HCT116 (cell line): ENCODE results near the gene THOC6. TPM values are rescaled to one million over a fixed set of nuclear protein-coding genes. Genes with fewer than 3 reads are reported as not detected.
A peak's percentile ranks its signal among the peaks of the same experiment; 100 is the strongest.

Source experiments
- ATAC-seq: fragments of 200-7000 bp; cut with Tn5 transposase; 2 replicates; pipeline ENCODE4 v1.9.1; 2020; ENCODE audit warnings: mild to moderate bottlenecking, moderate library complexity
- BruUV-seq: library from RNA; stranded (reverse); fragments of 400-500 nt; replicated peaks from 2 replicates; lab custom pipeline; 2021; lab: Mats Ljungman, UMichigan
- CTCF ChIA-PET: fragments of 300-600 bp; sonication (Branson Sonifier 250); formaldehyde crosslinking; loops from one replicate; lab custom pipeline; 2021; ENCODE audit warnings: antibody characterized with exemption; lab: Charles Lee
- POLR2A ChIA-PET: fragments of 300-600, 350-600 bp; sonication (Branson Sonifier 250); formaldehyde crosslinking; loops from one replicate; lab custom pipeline; 2021; ENCODE audit warnings: antibody characterized with exemption; lab: Charles Lee
- RAD21 ChIA-PET, 2 experiments: fragments of 300-600 bp; sonication (Branson Sonifier 250); formaldehyde crosslinking; loops; one replicate each; lab custom pipeline; 2023; ENCODE audit warnings: low total read pairs in 2 of 2; ENCODE audit not compliant: uncharacterized antibody in 2 of 2, unreplicated experiment in 2 of 2, low non-redundant PET in 1 of 2; lab: Charles Lee
- DNase-seq: peaks from one replicate; pipeline ENCODE4 v3.0.0-alpha.2; 2010; ENCODE audit warnings: low read depth, low spot score
- H2AFZ ChIP-seq: fragments of 200-600 bp; shearing (Covaris generic), sonication (generic); 2 replicates; pipeline ENCODE4 v1.6.1; 2017; ENCODE audit warnings: low read depth, mixed run types, mixed read lengths, antibody characterized with exemption, low read length; ENCODE audit not compliant: poor library complexity, severe bottlenecking
- H3K27ac ChIP-seq: 2 replicates; pipeline ENCODE4 v1.5.1; 2012; ENCODE audit warnings: low read depth, low read length
- H3K27me3 ChIP-seq: fragments of 200-600 bp; sonication (generic); 2 replicates; pipeline ENCODE4 v1.6.1; 2016; ENCODE audit warnings: mixed run types, low read length, mixed read lengths; ENCODE audit not compliant: insufficient read depth
- H3K36me3 ChIP-seq, 2 experiments: fragments of 200-500 bp in 1 of 2; fragments of 200-600 bp in 1 of 2; sonication (Bioruptor generic) in 1 of 2; sonication (generic) in 1 of 2; 2 replicates each; pipeline versions ENCODE4 v1.5.1 to v1.6.1; 2014 to 2016; ENCODE audit warnings: low read length in 2 of 2, inconsistent platforms in 1 of 2, mixed read lengths in 1 of 2, mixed run types in 1 of 2; ENCODE audit not compliant: insufficient read depth in 2 of 2, control insufficient read depth in 1 of 2
- H3K4me1 ChIP-seq, 2 experiments: fragments of 200-600 bp in 1 of 2; sonication (generic) in 1 of 2; 2 replicates each; pipeline versions ENCODE4 v1.5.1 to v1.6.1; 2012 to 2017; ENCODE audit warnings: low read length in 2 of 2, inconsistent platforms in 1 of 2, mild to moderate bottlenecking in 1 of 2, mixed read lengths in 1 of 2, mixed run types in 1 of 2, moderate library complexity in 1 of 2; ENCODE audit not compliant: insufficient read depth in 2 of 2, control insufficient read depth in 1 of 2
- H3K4me2 ChIP-seq: fragments of 200-600 bp; sonication (generic); 2 replicates; pipeline ENCODE4 v1.6.1; 2017; ENCODE audit warnings: mixed run types, low read length, mixed read lengths
- H3K4me3 ChIP-seq, 2 experiments: fragments of 200-600 bp in 1 of 2; sonication (generic) in 1 of 2; replicated peaks in 1 of 2; 2 replicates each; pipeline ENCODE4 v1.5.1; 2011 to 2016; ENCODE audit warnings: low read length in 2 of 2, control low read depth in 1 of 2, low read depth in 1 of 2, mild to moderate bottlenecking in 1 of 2, mixed read lengths in 1 of 2, mixed run types in 1 of 2
- H3K79me2 ChIP-seq: fragments of 200-600 bp; sonication (generic); 2 replicates; pipeline ENCODE4 v1.6.1; 2017; ENCODE audit warnings: mild to moderate bottlenecking, mixed run types, low read length, moderate library complexity, mixed read lengths; ENCODE audit not compliant: insufficient read depth
- H3K9ac ChIP-seq: fragments of 200-600 bp; sonication (generic); 2 replicates; pipeline ENCODE4 v1.6.1; 2016; ENCODE audit warnings: low read length, mixed read lengths
- H3K9me2 ChIP-seq: fragments of 200-600 bp; sonication (generic), shearing (Covaris generic); 2 replicates; pipeline ENCODE4 v1.6.1; 2017; ENCODE audit warnings: mixed run types, mild to moderate bottlenecking, moderate library complexity; ENCODE audit not compliant: insufficient read depth
- H3K9me3 ChIP-seq, 2 experiments: fragments of 200-500 bp in 1 of 2; fragments of 200-600 bp in 1 of 2; sonication (Bioruptor generic) in 1 of 2; sonication (generic) in 1 of 2; 2 replicates each; pipeline ENCODE4 v1.6.1; 2014 to 2017; ENCODE audit warnings: low read length in 2 of 2, mixed read lengths in 2 of 2, inconsistent platforms in 1 of 2, low read depth in 1 of 2, mild to moderate bottlenecking in 1 of 2, mixed run types in 1 of 2, moderate library complexity in 1 of 2; ENCODE audit not compliant: control insufficient read depth in 1 of 2, insufficient read depth in 1 of 2
- H4K20me1 ChIP-seq: fragments of 200-600 bp; sonication (generic), shearing (Covaris generic); 2 replicates; pipeline ENCODE4 v1.6.1; 2017; ENCODE audit warnings: mixed run types, mild to moderate bottlenecking, moderate library complexity; ENCODE audit not compliant: insufficient read depth
- CBX3 ChIP-seq: IDR thresholded peaks from 2 replicates; pipeline ENCODE4 v1.6.1; 2012; ENCODE audit warnings: low read depth
- FOSL1 ChIP-seq: IDR thresholded peaks from 2 replicates; pipeline ENCODE4 v1.6.1; 2012; ENCODE audit warnings: low read depth
- YY1 ChIP-seq: IDR thresholded peaks from 2 replicates; pipeline ENCODE4 v1.6.1; 2011; ENCODE audit warnings: low read length, low read depth, moderate library complexity, mild to moderate bottlenecking; ENCODE audit not compliant: insufficient replicate concordance; ENCODE audit errors: extremely low read depth
- ZFX ChIP-seq: fragments of 450-650 bp; IDR thresholded peaks from 2 replicates; pipeline ENCODE4 v1.6.1; 2017
- intact Hi-C: fragments of 100-400 bp; cut with micrococcal nuclease; formaldehyde crosslinking; loops from 2 replicates; pipeline ENCODE4 v1.10.0; 2022
- total RNA-seq: library from RNA; stranded (reverse); gene quantifications from one replicate; pipeline ENCODE4 v1.2.1, GENCODE V29; 2021; ENCODE audit not compliant: unreplicated experiment
- TF ChIP-seq, protein P1 (sequence below): IDR thresholded peaks from 2 replicates; pipeline ENCODE4 v1.6.1; 2011; ENCODE audit warnings: mild to moderate bottlenecking, low read length, moderate library complexity; ENCODE audit not compliant: insufficient replicate concordance; ENCODE audit errors: extremely low read depth

THOC6 gene
- total RNA-seq, 1 experiment from 2014 or later: 62.9 TPM

DNA sequence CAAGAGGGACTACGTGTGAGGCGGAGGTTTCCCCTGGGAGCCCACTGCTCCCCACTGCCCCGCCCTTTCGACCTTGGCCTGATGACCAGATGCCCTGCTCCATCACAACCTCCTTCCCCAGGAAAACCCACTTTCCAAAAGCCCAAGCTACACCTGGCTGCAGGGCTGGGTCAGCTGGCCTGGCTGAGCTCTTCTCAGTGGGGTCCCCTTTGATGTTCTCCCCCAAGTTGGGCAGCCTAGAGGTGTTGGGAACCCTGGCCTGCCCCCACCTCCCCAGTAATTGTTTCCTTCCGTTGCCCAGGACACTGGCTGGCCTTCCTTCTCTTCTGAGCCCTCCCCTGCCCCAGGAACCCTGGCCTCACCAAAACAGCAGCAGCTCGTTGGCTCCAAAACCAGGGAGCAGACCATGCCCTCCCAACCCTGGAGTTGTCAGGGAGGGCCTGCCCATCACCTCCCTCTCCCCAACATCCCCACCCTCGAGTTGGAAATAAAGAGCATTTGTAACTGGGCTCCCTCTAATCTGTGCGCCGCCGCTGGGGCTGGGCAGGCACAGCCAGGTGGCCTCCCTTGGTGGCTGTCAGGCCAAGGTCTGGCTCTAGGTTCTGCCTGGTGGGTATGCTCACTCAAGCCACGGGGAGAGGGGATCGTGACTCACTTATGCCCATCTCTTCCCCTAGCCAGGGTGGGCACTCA lies 9.7 kb upstream of the THOC6 start:
- no peaks in the 10 kb centered on the region for H3K9me2 ChIP-seq
- H2AFZ ChIP-seq: no peak overlapping the region
- TF ChIP-seq CBX3 (no peak), YY1 (no peak)
- TF ChIP-seq, protein P1, sequence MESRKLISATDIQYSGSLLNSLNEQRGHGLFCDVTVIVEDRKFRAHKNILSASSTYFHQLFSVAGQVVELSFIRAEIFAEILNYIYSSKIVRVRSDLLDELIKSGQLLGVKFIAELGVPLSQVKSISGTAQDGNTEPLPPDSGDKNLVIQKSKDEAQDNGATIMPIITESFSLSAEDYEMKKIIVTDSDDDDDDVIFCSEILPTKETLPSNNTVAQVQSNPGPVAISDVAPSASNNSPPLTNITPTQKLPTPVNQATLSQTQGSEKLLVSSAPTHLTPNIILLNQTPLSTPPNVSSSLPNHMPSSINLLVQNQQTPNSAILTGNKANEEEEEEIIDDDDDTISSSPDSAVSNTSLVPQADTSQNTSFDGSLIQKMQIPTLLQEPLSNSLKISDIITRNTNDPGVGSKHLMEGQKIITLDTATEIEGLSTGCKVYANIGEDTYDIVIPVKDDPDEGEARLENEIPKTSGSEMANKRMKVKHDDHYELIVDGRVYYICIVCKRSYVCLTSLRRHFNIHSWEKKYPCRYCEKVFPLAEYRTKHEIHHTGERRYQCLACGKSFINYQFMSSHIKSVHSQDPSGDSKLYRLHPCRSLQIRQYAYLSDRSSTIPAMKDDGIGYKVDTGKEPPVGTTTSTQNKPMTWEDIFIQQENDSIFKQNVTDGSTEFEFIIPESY: no peak
- H3K27ac ChIP-seq: peak overlapping the region; percentile 37; the same call in 1 of the 2 replicates
- H3K4me1 ChIP-seq: peaks cover 48 to 83% of the 10 kb centered on the region in 2 experiments
- 0 out of 2 replicates have a peak overlapping the region, but pooled peaks have one; percentile 48 for H3K9ac ChIP-seq
- BruUV-seq: no TSS peak
- no peaks in the 10 kb centered on the region for H3K27me3 ChIP-seq
- H3K36me3 ChIP-seq: no peaks in the 10 kb centered on the region
- no peaks in the 10 kb centered on the region for H3K9me3 ChIP-seq
- peak overlapping the region; percentile 79; the same call in 1 of the 2 replicates for H3K4me2 ChIP-seq
- ChIA-PET POLR2A (interaction anchor here (1.0 kb wide), 1 partner anchor 8 kb away, joined by 5 read pairs; no protein-coding TSS in a partner anchor), RAD21 (no interaction called here), CTCF (no interaction called here)
- no peaks in the 10 kb centered on the region for H3K79me2 ChIP-seq
- DNase-seq (no peak), ATAC-seq (no peak)
- H4K20me1 ChIP-seq: no peaks in the 10 kb centered on the region
- H3K4me3 ChIP-seq: no peak overlapping the region
- intact Hi-C loops: no loop called here

DNA sequence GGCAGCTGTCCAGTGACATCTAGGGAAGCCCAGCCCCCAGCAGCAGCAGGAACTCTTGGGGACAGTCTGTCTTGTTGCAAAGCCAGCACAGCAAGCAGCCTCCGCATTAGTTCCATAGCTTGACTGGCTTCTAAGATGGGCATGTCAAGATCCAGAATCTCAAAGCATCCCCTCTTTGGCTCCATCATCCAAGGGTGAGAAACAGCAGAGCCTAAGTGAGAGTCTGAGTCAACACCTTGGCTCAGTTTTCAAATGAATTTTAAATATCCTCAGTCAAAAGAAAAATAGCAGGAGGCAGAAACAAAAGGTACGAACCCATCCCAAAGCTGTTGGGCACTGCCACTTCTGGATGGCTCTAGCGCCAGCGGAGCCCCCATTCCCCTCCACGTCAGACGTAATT lies 8.9 kb upstream of the THOC6 start:
- no peak overlapping the region for H3K4me2 ChIP-seq
- H3K79me2 ChIP-seq: no peaks in the 10 kb centered on the region
- no peaks in the 10 kb centered on the region for H3K36me3 ChIP-seq
- POLR2A ChIA-PET: no interaction called here
- no peak for ATAC-seq
- DNase-seq: no peak
- BruUV-seq: no TSS peak
- H3K4me1 ChIP-seq: peaks cover 48 to 82% of the 10 kb centered on the region in 2 experiments
- H3K27ac ChIP-seq: no peak overlapping the region
- no peak overlapping the region for H3K9ac ChIP-seq
- no peaks in the 10 kb centered on the region for H3K9me3 ChIP-seq
- H2AFZ ChIP-seq: no peak overlapping the region
- H3K4me3 ChIP-seq: no peak overlapping the region
- RAD21 ChIA-PET: no interaction called here
- no peaks in the 10 kb centered on the region for H3K9me2 ChIP-seq
- CTCF ChIA-PET: no interaction called here
- H3K27me3 ChIP-seq: no peaks in the 10 kb centered on the region
- H4K20me1 ChIP-seq: no peaks in the 10 kb centered on the region
- intact Hi-C loops: no loop called here
- TF ChIP-seq FOSL1 (no peak), ZFX (no peak)
- TF ChIP-seq, all 23 proteins: peak for 0
